Stimulated activated CD4-positive, alpha-beta T cell treated with anti-CD3 and anti-CD28 coated beads, Interleukin-1b, Interleukin-23, amount 100 ng/mL, for 4 hours (primary cell): ENCODE data around the gene IL21R.
A peak's percentile ranks its signal among the peaks of the same experiment; 100 is the strongest.
"Not testable (repeated sequence)": the region's sequence is repeated elsewhere in the genome, so short reads cannot be mapped to it uniquely, and the experiment has no call there.

Experiments used
- DNase-seq, 2 donors: peaks; one replicate each; pipeline ENCODE4 v3.0.0-alpha.2; 2020; ENCODE audit warnings: low read depth in 2 of 2

Gene IL21R

GRCh38 chr16:27400751-27401620 is 988 bp upstream of the IL21R start:
- no peak for DNase-seq

DNA sequence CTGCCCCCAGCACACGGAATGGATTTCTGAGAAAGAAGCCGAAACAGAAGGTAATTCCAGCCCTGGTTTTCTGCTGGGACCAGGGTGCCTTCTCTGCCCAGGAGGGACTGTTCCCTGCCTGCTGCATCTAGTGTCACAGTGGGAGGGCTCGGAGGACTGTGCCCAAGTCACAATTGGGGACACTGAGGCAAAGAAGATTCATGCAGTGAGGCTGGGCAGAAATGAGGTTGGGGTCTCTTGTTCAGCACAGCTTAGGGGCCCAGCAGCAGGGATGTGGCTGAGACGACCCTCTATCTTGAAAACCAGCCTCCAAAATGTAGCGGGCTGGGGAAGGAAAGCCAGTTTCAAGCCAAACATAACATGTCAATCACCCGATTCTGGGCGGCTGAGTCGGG is 592 bp downstream of the IL21R start:
- no peak for DNase-seq

- peak in 1 of 2 donors; percentile 44 for DNase-seq
Observed at GRCh38 chr16:27402964-27403600, 1.1 kb downstream of the IL21R start.

DNA sequence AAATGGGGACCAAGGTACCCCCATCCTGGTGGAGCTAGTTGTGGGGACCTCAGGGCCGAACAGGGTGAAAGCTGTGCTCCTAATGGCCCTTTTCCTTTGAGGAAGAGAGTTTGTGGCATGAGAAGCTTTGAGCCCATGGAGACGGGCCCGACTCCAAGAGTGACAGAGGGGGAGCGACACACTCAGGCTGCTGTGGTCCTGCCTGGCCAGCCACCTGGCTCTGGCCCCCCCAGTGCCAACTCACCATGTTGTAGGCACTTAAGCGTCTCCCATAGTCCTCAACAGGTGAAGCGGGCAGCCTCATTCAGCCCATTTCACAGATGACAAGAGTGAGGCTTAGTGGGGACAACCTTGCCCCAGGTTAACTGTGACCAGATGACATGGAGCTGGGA is 1.6 kb downstream of the IL21R start:
- no peak for DNase-seq

GRCh38 chr16:27404163-27404823 is 2.3 kb downstream of the IL21R start:
- peak in 1 of 2 donors; percentile 21 for DNase-seq

GRCh38 chr16:27405546-27406451 is 3.8 kb downstream of the IL21R start:
- DNase-seq: peak in 1 of 2 donors; percentile 78

GRCh38 chr16:27406511-27407128 is 4.6 kb downstream of the IL21R start:
- no peak for DNase-seq

- no peak for DNase-seq
Observed at GRCh38 chr16:27407133-27407532, 5.2 kb downstream of the IL21R start.

- no peak for DNase-seq
Observed at GRCh38 chr16:27408012-27408601, 6.1 kb downstream of the IL21R start.

DNA sequence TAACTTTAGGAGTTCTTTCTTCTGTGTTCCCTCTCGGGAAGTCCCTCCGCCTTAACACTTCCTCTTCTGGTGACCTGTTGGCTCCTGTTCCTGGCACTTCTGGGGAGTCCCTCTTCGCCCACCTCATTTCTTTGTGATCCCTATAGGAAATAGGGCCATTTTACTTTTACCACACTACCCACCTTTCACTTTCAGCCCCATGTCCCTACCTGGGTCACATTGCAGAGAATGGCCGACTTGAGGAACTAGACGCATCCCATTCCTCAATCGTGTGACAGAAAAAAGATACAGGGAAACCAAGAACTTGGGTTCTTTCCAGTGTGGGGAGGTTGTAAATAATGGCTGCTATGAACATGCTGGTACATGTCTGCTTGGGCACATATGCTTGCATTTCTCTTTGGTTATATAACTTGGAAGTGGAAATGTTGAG is 6.6 kb downstream of the IL21R start:
- DNase-seq: no peak

GRCh38 chr16:27409958-27410357 is 8.0 kb downstream of the IL21R start:
- not testable (repeated sequence) for DNase-seq

DNA sequence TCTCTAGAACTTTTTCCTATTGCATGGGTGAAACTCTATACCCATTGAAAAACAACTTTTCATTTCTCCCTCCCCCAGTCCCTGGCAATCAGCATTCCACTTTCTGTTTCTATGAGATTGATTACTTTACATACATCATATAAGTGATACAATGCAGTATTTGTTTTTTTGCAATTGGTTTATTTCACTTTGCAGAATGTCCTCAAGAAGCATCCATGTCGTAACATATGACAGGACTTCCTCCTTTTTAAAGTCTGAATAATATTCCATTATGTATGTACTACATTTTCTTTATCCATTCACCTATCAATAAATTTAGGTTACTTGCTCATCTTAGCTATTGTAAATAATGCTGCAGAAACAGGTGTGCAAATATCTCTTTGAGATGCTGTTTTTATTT is 8.8 kb downstream of the IL21R start:
- DNase-seq: no peak

DNA sequence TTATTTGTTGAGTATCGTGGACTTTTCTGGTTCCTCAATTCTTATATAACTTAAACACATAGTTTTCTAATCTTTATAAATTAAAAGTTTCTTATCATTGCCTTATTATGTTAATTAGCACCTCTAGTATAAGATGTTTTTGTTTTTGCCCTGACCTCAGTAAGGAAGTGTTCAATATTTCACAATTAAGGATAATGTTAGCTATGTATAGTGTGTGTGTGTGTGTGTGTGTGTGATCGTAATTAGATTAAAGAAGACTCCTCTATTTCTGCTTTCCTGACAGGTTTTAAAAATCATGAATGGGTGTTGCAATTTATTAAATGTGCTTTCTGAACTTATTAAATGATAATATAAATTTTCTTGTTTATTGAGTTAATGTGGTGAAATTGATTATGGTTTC is 12.0 kb downstream of the IL21R start:
- no peak for DNase-seq

GRCh38 chr16:27414788-27415431 is 12.9 kb downstream of the IL21R start:
- DNase-seq: no peak

DNA sequence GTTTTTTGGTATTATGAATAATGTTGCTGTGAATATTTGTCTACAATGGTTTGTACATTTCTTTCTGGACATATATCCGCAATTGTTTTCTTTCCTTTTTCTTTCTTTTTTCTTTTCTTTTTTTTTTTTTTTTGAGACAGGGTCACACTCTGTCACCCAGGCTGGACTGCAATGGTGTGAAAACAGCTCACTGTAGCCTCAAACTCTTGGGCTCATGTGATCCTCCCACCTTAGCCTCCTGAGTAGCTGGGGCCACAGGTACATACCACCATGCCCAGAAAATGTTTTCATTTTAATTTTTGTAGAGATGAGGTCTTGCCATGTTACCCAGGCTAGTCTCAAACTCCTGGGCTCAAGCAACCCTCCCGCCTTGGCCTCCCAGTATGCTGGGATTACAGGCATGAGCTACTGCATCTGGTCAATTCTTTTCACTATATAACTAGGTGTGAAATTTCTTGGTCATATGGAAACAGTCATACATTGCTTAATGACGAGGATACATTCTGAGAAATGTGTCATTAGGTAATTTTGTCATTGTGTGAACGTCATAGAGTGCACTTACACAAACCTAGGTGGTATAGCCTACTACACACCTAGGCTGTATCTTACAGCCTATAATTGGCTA is 15.2 kb downstream of the IL21R start:
- no peak for DNase-seq

GRCh38 chr16:27421961-27422740 is 20.2 kb downstream of the IL21R start:
- DNase-seq: no peak

DNA sequence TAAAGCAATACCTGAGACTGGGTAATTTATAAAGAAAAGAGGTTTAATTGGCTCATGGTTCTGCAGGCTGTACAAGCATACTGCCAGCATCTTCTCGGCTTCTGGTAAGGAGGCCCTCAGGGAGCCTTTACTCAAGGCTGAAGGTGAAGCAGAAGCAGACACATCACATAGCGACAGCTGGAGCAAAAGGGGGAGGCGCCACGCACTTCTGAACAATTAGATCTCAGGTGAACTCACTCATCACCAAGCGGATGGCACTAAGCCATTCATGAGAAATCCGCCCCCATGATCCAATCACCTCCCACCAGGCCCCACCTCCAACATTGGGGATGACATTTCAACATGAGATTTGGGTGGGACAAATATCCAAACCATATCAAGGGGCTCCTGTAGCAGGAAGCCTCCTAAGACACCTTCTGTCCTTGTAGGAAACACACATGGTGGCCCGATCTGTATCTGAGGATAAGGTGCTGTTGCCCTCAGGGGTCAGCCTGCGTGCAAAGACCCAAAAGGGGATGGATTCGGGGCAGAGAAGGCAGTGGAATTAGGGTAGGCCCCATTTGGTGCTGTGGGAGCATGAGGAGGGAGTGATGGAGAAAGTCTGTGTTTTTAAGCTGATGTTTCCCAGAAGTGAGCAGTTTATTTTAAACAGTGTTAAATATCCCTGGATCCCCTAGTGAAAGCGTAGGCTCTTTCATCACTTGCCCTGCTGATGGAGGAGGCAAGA is 23.0 kb downstream of the IL21R start:
- no peak for DNase-seq

DNA sequence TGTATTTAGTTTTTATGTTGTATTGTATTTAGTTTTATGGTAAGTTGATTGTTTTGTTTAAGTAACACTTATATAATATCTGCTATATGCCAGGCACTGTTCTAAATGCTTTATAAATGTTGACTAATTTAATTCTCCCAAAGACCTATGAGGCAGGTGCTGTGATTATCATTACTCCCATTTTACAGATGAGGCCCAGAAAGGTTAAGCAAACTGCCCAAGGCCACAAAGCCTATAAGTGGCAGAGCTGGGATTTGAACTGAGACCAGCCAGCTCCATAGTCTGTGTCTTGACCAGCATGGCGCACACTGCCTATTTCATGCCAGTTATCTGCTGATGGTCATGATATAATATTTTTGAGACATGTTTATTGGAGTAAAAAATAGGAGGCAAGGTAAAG is 24.0 kb downstream of the IL21R start:
- no peak for DNase-seq
